GM12878 (cell line): ENCODE measurements around the gene DOCK2. TPM values are rescaled to one million over a fixed set of nuclear protein-coding genes. Genes with fewer than 3 reads are reported as not detected.

Source experiments
- ATAC-seq: fragments of 200-7000 bp; cut with Tn5 transposase; 3 replicates; pipeline ENCODE4 v1.9.1; 2020; ENCODE audit warnings: mild to moderate bottlenecking, moderate library complexity
- BruUV-seq: library from RNA; stranded (reverse); fragments of 400-500 nt; replicated peaks from 2 replicates; lab custom pipeline; 2021; lab: Mats Ljungman, UMichigan
- CTCF ChIA-PET: fragments of 300-600 bp; sonication (Branson Sonifier 250); formaldehyde crosslinking; extraction: SDS; loops from one replicate; lab custom pipeline; 2021; ENCODE audit warnings: inconsistent platforms; lab: Yijun Ruan, JAX
- POLR2A ChIA-PET: fragments of 350-600 bp; formaldehyde crosslinking; extraction: SDS; loops from one replicate; lab custom pipeline; 2021; ENCODE audit warnings: inconsistent platforms; lab: Charles Lee
- RAD21 ChIA-PET: fragments of 300-600 bp; sonication (Branson Sonifier 250); formaldehyde crosslinking; loops from one replicate; lab custom pipeline; 2023; ENCODE audit warnings: antibody characterized with exemption; ENCODE audit not compliant: unreplicated experiment; lab: Charles Lee
- SMC1A ChIA-PET: fragments of 300-600 bp; sonication (Branson Sonifier 250); formaldehyde crosslinking; loops from one replicate; lab custom pipeline; 2023; ENCODE audit not compliant: unreplicated experiment, uncharacterized antibody; lab: Charles Lee
- DNase-seq: peaks from one replicate; pipeline ENCODE4 v3.0.0-alpha.2; 2011; ENCODE audit warnings: low read depth, low spot score
- FAIRE-seq: peaks from 3 replicates; lab custom pipeline; 2011; peaks lifted over from hg19 to GRCh38; lab: Jason Lieb, UNC
- H2AFZ ChIP-seq: 2 replicates; pipeline ENCODE4 v1.6.0; 2011; ENCODE audit warnings: low read depth, low read length, control low read depth; ENCODE audit not compliant: control insufficient read depth
- H3K27ac ChIP-seq: 2 replicates; pipeline ENCODE4 v1.5.1; 2011; ENCODE audit warnings: control low read depth; ENCODE audit not compliant: control insufficient read depth, insufficient read depth
- H3K27me3 ChIP-seq, 2 experiments: replicated peaks in 1 of 2; 2 replicates each; pipeline versions ENCODE4 v1.6.0 to v1.6.1; 2011; ENCODE audit warnings: low read length in 1 of 2; ENCODE audit not compliant: control insufficient read depth in 2 of 2, insufficient read depth in 2 of 2
- H3K36me3 ChIP-seq, 2 experiments: 2 replicates each; pipeline ENCODE4 v1.5.1; 2011; ENCODE audit warnings: low read length in 1 of 2; ENCODE audit not compliant: control insufficient read depth in 2 of 2, insufficient read depth in 2 of 2
- H3K4me1 ChIP-seq: 2 replicates; pipeline ENCODE4 v1.6.1; 2011; ENCODE audit warnings: mild to moderate bottlenecking, low read length, moderate library complexity, mixed read lengths; ENCODE audit not compliant: control insufficient read depth, insufficient read depth
- H3K4me2 ChIP-seq: 2 replicates; pipeline ENCODE4 v1.6.0; 2011; ENCODE audit warnings: control low read depth; ENCODE audit not compliant: control insufficient read depth, insufficient read depth
- H3K4me3 ChIP-seq: fragments of 200-600 bp; sonication (generic); 2 replicates; pipeline ENCODE4 v1.5.1; 2016
- H3K79me2 ChIP-seq: 2 replicates; pipeline ENCODE4 v1.6.0; 2011; ENCODE audit warnings: low read length; ENCODE audit not compliant: control insufficient read depth, insufficient read depth
- H3K9ac ChIP-seq: 2 replicates; pipeline ENCODE4 v1.8.0; 2011; ENCODE audit warnings: low read length, control low read depth, mixed read lengths; ENCODE audit not compliant: control insufficient read depth, insufficient read depth
- H3K9me3 ChIP-seq: replicated peaks from 3 replicates; pipeline ENCODE4 v1.5.1; 2011; ENCODE audit warnings: mild to moderate bottlenecking, low read length; ENCODE audit not compliant: control insufficient read depth, insufficient read depth
- H4K20me1 ChIP-seq: 2 replicates; pipeline ENCODE4 v1.6.0; 2011; ENCODE audit not compliant: control insufficient read depth, insufficient read depth
- ASH2L ChIP-seq: fragments of 300-600, 200-600 bp; sonication (generic); IDR thresholded peaks from 2 replicates; pipeline ENCODE4 v1.6.1; 2017; ENCODE audit warnings: low read depth, mild to moderate bottlenecking, borderline replicate concordance
- ATF7 ChIP-seq: fragments of 450-650 bp; IDR thresholded peaks from 2 replicates; pipeline ENCODE4 v1.6.1; 2016; ENCODE audit warnings: low read depth, mild to moderate bottlenecking
- EED ChIP-seq: sonication (generic); IDR thresholded peaks from 2 replicates; pipeline ENCODE4 v1.6.1; 2016; ENCODE audit warnings: antibody characterized with exemption, low read depth
- LARP7 ChIP-seq: fragments of 450-650 bp; IDR thresholded peaks from 2 replicates; pipeline ENCODE4 v1.6.1; 2017; ENCODE audit warnings: mild to moderate bottlenecking
- MTA2 ChIP-seq: fragments of 450-650 bp; IDR thresholded peaks from 2 replicates; pipeline ENCODE4 v1.6.1; 2016; ENCODE audit warnings: low read depth, mild to moderate bottlenecking, moderate library complexity
- NFIC ChIP-seq: IDR thresholded peaks from 2 replicates; pipeline ENCODE4 v1.6.1; 2012; ENCODE audit warnings: low read depth, mild to moderate bottlenecking, inconsistent platforms, low read length, moderate library complexity
- SMAD5 ChIP-seq: IDR thresholded peaks from 2 replicates; pipeline ENCODE4 v1.6.1; 2016; ENCODE audit warnings: antibody characterized with exemption, low read depth
- SREBF1 ChIP-seq: IDR thresholded peaks from 2 replicates; pipeline ENCODE4 v1.6.1; 2012; ENCODE audit warnings: mild to moderate bottlenecking, low read length
- STAT3 ChIP-seq: IDR thresholded peaks from 2 replicates; pipeline ENCODE4 v1.6.1; 2011; ENCODE audit warnings: low read depth, low read length, improper control_type of control experiment
- SUZ12 ChIP-seq: fragments of 200-600 bp; sonication (generic); IDR thresholded peaks from one replicate; pipeline ENCODE4 v1.6.1; 2018; ENCODE audit warnings: antibody characterized with exemption, mild to moderate bottlenecking; ENCODE audit not compliant: unreplicated experiment
- TCF7 ChIP-seq: IDR thresholded peaks from 2 replicates; pipeline ENCODE4 v1.6.1; 2014; ENCODE audit warnings: antibody characterized with exemption, borderline replicate concordance
- WGBS: methylation state at CpG from one replicate; pipeline ENCODE4 v1.1.6; 2016; ENCODE audit warnings: low lambda C conversion rate; ENCODE audit not compliant: insufficient replicate concordance, insufficient coverage; ENCODE audit errors: missing lambda C conversion rate; 5-methylcytosine and 5-hydroxymethylcytosine counted together
- in situ Hi-C: fragments of 300-500 bp; cut with MboI; formaldehyde crosslinking; loops from 9 replicates; pipeline ENCODE4 v1.14.3; 2018; ENCODE audit warnings: mixed read lengths
- intact Hi-C: fragments of 100-400 bp; cut with micrococcal nuclease; formaldehyde crosslinking; loops from one replicate; pipeline ENCODE4 v1.14.2; 2022; ENCODE audit not compliant: unreplicated experiment
- polyA plus RNA-seq, 11 experiments: library from polyadenylated mRNA; depleted of rRNA in 4 of 11; unstranded in 6 of 11; stranded (reverse) in 5 of 11; fragments of >200 nt; fragmentation: Nextera tagmentation in 4 of 11; fragmentation: Illumina TruSeq in 1 of 11; extraction: Ambion mirVana in 4 of 11; extraction: Trizol in 1 of 11; gene quantifications; 1 replicate in 1 of 11; 2 replicates in 10 of 11; pipeline versions ENCODE4 v1.2.1 to v1.2.3, GENCODE V29; 2011 to 2016; ENCODE audit warnings: inconsistent platforms in 2 of 11, missing spikeins in 2 of 11, low read depth in 1 of 11
- total RNA-seq, 4 experiments: library from RNA; depleted of rRNA in 3 of 4; stranded (reverse); fragments of >200 nt in 3 of 4; fragmentation: Illumina TruSeq in 1 of 4; extraction: Trizol in 1 of 4; gene quantifications; 2 replicates each; pipeline versions ENCODE4 v1.2.1 to v1.2.3, GENCODE V29; 2013 to 2021
- TF ChIP-seq, protein P1 (sequence below): IDR thresholded peaks from 2 replicates; pipeline ENCODE4 v1.6.1; 2012; ENCODE audit warnings: low read length, inconsistent platforms
- TF ChIP-seq, protein P2 (sequence below), 3 experiments: IDR thresholded peaks in 2 of 3; conservative IDR thresholded peaks in 1 of 3; 2 replicates each; pipeline ENCODE4 v1.5.1; 2011; ENCODE audit warnings: low read depth in 3 of 3, low read length in 3 of 3, mild to moderate bottlenecking in 3 of 3, control low read depth in 2 of 3, moderate library complexity in 2 of 3, inconsistent platforms in 1 of 3, mixed read lengths in 1 of 3; ENCODE audit not compliant: control insufficient read depth in 2 of 3, insufficient read depth in 1 of 3; ENCODE audit errors: extremely low read depth in 1 of 3
- TF ChIP-seq, protein P3 (sequence below): fragments of 150-350 bp; IDR thresholded peaks from 2 replicates; pipeline ENCODE4 v1.6.1; 2014; ENCODE audit warnings: mild to moderate bottlenecking, low read depth, low read length

DOCK2 gene
- total and polyA plus RNA-seq, 10 of the 15 experiments (the other 5 are each of a cell fraction or from before 2014, with no cell fraction given), result 34.2 to 192 (median 118) TPM

DNA sequence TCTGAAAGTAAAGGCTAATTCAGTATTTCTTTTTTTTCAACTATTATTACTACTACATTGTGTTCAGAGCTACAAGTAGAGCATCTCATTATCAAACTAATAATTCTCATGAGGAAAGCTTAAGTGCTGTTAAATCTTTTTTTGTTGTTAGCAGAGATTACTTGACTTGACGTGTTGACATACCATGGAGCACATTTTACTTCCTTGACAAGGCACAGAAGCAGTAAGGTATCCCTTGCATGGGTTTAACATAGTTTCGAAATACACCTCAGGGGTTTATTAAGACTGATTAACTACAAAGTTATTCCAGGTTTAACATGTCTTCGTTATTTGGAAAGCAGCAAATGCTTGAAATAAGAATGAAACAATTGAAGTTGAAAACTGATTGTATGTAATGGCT, 46.5 kb upstream of the DOCK2 start:
- H3K4me1 ChIP-seq, result no peaks in the 10 kb centered on the region
- H3K9me3 ChIP-seq, result no peaks in the 10 kb centered on the region
- H3K9ac ChIP-seq, result no peak overlapping the region
- SMC1A ChIA-PET, result interaction anchor here (0.9 to 1.5 kb wide), 3 partner anchors 10 to 81 kb away, joined by 3 to 6 read pairs (median 5); no protein-coding TSS in a partner anchor
- 84% methylated on average over 3 of the region's 3 CpGs for WGBS
- H4K20me1 ChIP-seq, result no peaks in the 10 kb centered on the region
- POLR2A ChIA-PET, result no interaction called here
- H3K36me3 ChIP-seq, result peaks cover 0 to 22% of the 10 kb centered on the region in 2 experiments
- no peak for FAIRE-seq
- no peak overlapping the region for H2AFZ ChIP-seq
- H3K79me2 ChIP-seq, result peaks cover 15% of the 10 kb centered on the region
- CTCF ChIA-PET, result interaction anchor here (0.6 to 1.0 kb wide), 2 partner anchors 10 to 237 kb away, joined by 3 read pairs; no protein-coding TSS in a partner anchor
- H3K27me3 ChIP-seq, result no peaks in the 10 kb centered on the region
- no peak overlapping the region for H3K4me2 ChIP-seq
- BruUV-seq, result no TSS peak
- in situ Hi-C loops, result no loop called here
- RAD21 ChIA-PET, result no interaction called here
- DNase-seq, result no peak
- no peak for TF ChIP-seq MTA2
- TF ChIP-seq TCF7, result no peak
- TF ChIP-seq LARP7, result no peak
- no peak for TF ChIP-seq STAT3
- TF ChIP-seq, protein P1, sequence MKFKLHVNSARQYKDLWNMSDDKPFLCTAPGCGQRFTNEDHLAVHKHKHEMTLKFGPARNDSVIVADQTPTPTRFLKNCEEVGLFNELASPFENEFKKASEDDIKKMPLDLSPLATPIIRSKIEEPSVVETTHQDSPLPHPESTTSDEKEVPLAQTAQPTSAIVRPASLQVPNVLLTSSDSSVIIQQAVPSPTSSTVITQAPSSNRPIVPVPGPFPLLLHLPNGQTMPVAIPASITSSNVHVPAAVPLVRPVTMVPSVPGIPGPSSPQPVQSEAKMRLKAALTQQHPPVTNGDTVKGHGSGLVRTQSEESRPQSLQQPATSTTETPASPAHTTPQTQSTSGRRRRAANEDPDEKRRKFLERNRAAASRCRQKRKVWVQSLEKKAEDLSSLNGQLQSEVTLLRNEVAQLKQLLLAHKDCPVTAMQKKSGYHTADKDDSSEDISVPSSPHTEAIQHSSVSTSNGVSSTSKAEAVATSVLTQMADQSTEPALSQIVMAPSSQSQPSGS, result no peak
- TF ChIP-seq, protein P2, sequence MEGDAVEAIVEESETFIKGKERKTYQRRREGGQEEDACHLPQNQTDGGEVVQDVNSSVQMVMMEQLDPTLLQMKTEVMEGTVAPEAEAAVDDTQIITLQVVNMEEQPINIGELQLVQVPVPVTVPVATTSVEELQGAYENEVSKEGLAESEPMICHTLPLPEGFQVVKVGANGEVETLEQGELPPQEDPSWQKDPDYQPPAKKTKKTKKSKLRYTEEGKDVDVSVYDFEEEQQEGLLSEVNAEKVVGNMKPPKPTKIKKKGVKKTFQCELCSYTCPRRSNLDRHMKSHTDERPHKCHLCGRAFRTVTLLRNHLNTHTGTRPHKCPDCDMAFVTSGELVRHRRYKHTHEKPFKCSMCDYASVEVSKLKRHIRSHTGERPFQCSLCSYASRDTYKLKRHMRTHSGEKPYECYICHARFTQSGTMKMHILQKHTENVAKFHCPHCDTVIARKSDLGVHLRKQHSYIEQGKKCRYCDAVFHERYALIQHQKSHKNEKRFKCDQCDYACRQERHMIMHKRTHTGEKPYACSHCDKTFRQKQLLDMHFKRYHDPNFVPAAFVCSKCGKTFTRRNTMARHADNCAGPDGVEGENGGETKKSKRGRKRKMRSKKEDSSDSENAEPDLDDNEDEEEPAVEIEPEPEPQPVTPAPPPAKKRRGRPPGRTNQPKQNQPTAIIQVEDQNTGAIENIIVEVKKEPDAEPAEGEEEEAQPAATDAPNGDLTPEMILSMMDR (IDR thresholded peaks at IDR 0.05 in 2 of 3, conservative IDR thresholded peaks at IDR 0.05 in 1 of 3; ENCODE audit: control insufficient read depth in 2 of 3, extremely low read depth in 1 of 3, insufficient read depth in 1 of 3, low read depth in 3 of 3, low read length in 3 of 3), result no peak
- no peak for TF ChIP-seq NFIC
- TF ChIP-seq ATF7, result no peak
- no peak for TF ChIP-seq SUZ12
- TF ChIP-seq SREBF1, result no peak
- TF ChIP-seq SMAD5, result no peak
- TF ChIP-seq EED, result no peak
- TF ChIP-seq ASH2L, result no peak
- TF ChIP-seq, protein P3, sequence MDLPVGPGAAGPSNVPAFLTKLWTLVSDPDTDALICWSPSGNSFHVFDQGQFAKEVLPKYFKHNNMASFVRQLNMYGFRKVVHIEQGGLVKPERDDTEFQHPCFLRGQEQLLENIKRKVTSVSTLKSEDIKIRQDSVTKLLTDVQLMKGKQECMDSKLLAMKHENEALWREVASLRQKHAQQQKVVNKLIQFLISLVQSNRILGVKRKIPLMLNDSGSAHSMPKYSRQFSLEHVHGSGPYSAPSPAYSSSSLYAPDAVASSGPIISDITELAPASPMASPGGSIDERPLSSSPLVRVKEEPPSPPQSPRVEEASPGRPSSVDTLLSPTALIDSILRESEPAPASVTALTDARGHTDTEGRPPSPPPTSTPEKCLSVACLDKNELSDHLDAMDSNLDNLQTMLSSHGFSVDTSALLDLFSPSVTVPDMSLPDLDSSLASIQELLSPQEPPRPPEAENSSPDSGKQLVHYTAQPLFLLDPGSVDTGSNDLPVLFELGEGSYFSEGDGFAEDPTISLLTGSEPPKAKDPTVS, result no peak
- no peak for ATAC-seq
- H3K4me3 ChIP-seq, result no peak overlapping the region
- H3K27ac ChIP-seq, result no peak overlapping the region
- intact Hi-C loops, result no loop called here
